Suprapubic skin (tissue), 4 donors: Measurements from ENCODE around the gene LILRB1. TPM values are rescaled to one million over a fixed set of nuclear protein-coding genes. Genes with fewer than 3 reads are reported as not detected.

Experiments used
- DNase-seq, 2 donors: peaks; one replicate each; pipeline ENCODE4 v3.0.0-alpha.2; 2019; ENCODE audit warnings: low spot score in 2 of 2
- H3K27ac ChIP-seq: fragments of 200-600 bp; sonication (generic); one replicate; pipeline ENCODE4 v1.5.1; 2019
- H3K27me3 ChIP-seq: fragments of 200-600 bp; sonication (generic); one replicate; pipeline ENCODE4 v1.5.1; 2019
- H3K36me3 ChIP-seq: fragments of 200-600 bp; sonication (generic); one replicate; pipeline ENCODE4 v1.5.1; 2019
- H3K4me1 ChIP-seq: fragments of 200-600 bp; sonication (generic); one replicate; pipeline ENCODE4 v1.5.1; 2019
- H3K4me3 ChIP-seq: fragments of 200-600 bp; sonication (generic); one replicate; pipeline ENCODE4 v1.5.1; 2019; ENCODE audit warnings: mild to moderate bottlenecking
- H3K9me3 ChIP-seq: fragments of 200-600 bp; sonication (generic); one replicate; pipeline ENCODE4 v1.5.1; 2019
- EP300 ChIP-seq: sonication (generic); formaldehyde crosslinking; IDR thresholded peaks from one replicate; pipeline ENCODE4 v1.6.1; 2017; ENCODE audit warnings: antibody characterized with exemption
- POLR2A ChIP-seq, 2 donors: fragments of 450-650 bp; IDR thresholded peaks; one replicate each; pipeline ENCODE4 v1.6.1; 2017; ENCODE audit warnings: antibody characterized with exemption in 2 of 2, mild to moderate bottlenecking in 2 of 2, moderate library complexity in 2 of 2
- POLR2AphosphoS5 ChIP-seq, 3 donors: sonication (generic); formaldehyde crosslinking; IDR thresholded peaks; one replicate each; pipeline ENCODE4 v1.6.1; 2017; ENCODE audit warnings: antibody characterized with exemption in 3 of 3
- WGBS: methylation state at CpG from one replicate; pipeline ENCODE4 v1.1.5; 2018; 5-methylcytosine and 5-hydroxymethylcytosine counted together
- total RNA-seq, 4 donors: library from RNA; depleted of rRNA; stranded (reverse); fragments of >200 nt; gene quantifications; one replicate each; pipeline ENCODE4 v1.1.0, GENCODE V29; 2016
- TF ChIP-seq, protein P1 (sequence below), 2 donors: fragments of 200-600 bp in 1 of 2; fragments of 450-650 bp in 1 of 2; sonication (generic) in 1 of 2; IDR thresholded peaks; one replicate each; pipeline ENCODE4 v1.5.1; 2016 to 2019; ENCODE audit warnings: antibody characterized with exemption in 2 of 2, mild to moderate bottlenecking in 1 of 2, moderate library complexity in 1 of 2

The LILRB1 gene
- total RNA-seq, 4 donors from 2014 or later = not detected

DNA sequence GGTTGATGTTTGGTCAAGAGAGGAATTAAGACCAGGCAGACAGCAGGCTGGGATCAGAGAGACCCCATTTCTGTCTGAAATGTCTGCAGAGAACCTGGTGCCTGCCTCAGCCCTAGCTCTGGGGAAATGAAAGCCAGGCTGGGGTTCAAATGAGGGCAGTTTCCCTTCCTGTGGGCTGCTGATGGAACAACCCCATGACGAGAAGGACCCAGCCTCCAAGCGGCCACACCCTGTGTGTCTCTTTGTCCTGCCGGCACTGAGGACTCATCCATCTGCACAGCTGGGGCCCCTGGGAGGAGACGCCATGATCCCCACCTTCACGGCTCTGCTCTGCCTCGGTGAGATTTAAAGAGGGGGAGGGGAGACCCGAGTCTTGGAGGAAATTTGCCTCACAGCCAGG lies 32.4 kb downstream of the LILRB1 start, which contains the start of gene LILRB4:
Gene LILRB4, plus strand, starts transcription at position 256 of the 400 bp plus-strand sequence. Its CDS starts 49 bp downstream, at position 305.
- H3K4me1 ChIP-seq = no peaks in the 10 kb centered on the region
- H3K9me3 ChIP-seq = no peaks in the 10 kb centered on the region
- DNase-seq = no peak
- H3K4me3 ChIP-seq = peak within 1 kb of the TSS; percentile 10
- 77% methylated on average over 4 of the region's 7 CpGs for WGBS
- no peak for TF ChIP-seq POLR2A (IDR thresholded peaks at IDR 0.05)
- TF ChIP-seq POLR2AphosphoS5 (IDR thresholded peaks at IDR 0.05) = no peak
- TF ChIP-seq, protein P1, sequence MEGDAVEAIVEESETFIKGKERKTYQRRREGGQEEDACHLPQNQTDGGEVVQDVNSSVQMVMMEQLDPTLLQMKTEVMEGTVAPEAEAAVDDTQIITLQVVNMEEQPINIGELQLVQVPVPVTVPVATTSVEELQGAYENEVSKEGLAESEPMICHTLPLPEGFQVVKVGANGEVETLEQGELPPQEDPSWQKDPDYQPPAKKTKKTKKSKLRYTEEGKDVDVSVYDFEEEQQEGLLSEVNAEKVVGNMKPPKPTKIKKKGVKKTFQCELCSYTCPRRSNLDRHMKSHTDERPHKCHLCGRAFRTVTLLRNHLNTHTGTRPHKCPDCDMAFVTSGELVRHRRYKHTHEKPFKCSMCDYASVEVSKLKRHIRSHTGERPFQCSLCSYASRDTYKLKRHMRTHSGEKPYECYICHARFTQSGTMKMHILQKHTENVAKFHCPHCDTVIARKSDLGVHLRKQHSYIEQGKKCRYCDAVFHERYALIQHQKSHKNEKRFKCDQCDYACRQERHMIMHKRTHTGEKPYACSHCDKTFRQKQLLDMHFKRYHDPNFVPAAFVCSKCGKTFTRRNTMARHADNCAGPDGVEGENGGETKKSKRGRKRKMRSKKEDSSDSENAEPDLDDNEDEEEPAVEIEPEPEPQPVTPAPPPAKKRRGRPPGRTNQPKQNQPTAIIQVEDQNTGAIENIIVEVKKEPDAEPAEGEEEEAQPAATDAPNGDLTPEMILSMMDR (IDR thresholded peaks at IDR 0.05) = no peak
- no peak for TF ChIP-seq EP300
- H3K27ac ChIP-seq = no peak within 1 kb of the TSS
- no peaks in the 10 kb centered on the region for H3K36me3 ChIP-seq
- peaks cover 8% of the 10 kb centered on the region for H3K27me3 ChIP-seq

- no peak for TF ChIP-seq EP300
- TF ChIP-seq, protein P1 (IDR thresholded peaks at IDR 0.05) = no peak
- no peak for TF ChIP-seq POLR2A (IDR thresholded peaks at IDR 0.05)
- no peak for TF ChIP-seq POLR2AphosphoS5 (IDR thresholded peaks at IDR 0.05)
- Histone ChIP-seq H3K9me3 (no peaks in the 10 kb centered on the region), H3K36me3 (no peaks in the 10 kb centered on the region), H3K4me3 (no peak overlapping the region), H3K27ac (no peak overlapping the region), H3K27me3 (peaks cover 8% of the 10 kb centered on the region), H3K4me1 (no peaks in the 10 kb centered on the region)
- DNase-seq = no peak
- WGBS = 76% methylated on average over 6 of the region's 6 CpGs
These were observed 35.2 kb downstream of the LILRB1 start for GRCh38 chr19:54665530-54665929.

DNA sequence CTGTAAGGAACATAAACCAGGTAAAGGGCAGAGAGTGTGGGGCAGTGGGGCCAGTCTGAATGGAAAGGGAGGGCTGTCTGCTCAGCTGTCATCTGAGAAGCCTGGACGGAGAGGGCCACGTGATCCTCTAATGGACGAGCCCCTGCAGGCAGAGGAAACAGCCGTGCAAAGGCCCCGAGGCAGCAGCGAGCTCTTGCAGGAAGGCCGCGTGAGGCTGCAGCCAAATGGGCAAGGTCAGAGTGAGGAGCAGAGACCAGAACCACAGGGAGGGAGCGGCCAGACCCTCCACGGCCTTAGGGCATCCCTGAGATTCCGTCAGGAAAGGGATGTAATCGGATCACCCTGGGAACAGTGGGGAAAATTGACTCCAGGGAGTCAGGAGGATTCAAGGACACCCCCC lies 36.9 kb downstream of the LILRB1 start:
- TF ChIP-seq EP300 = no peak
- no peak for TF ChIP-seq POLR2AphosphoS5 (IDR thresholded peaks at IDR 0.05)
- TF ChIP-seq, protein P1 (IDR thresholded peaks at IDR 0.05) = no peak
- no peak for TF ChIP-seq POLR2A (IDR thresholded peaks at IDR 0.05)
- peaks cover 24% of the 10 kb centered on the region for H3K27me3 ChIP-seq
- no peak for DNase-seq
- no peaks in the 10 kb centered on the region for H3K4me1 ChIP-seq
- no peaks in the 10 kb centered on the region for H3K36me3 ChIP-seq
- H3K9me3 ChIP-seq = no peaks in the 10 kb centered on the region
- H3K27ac ChIP-seq = no peak overlapping the region
- H3K4me3 ChIP-seq = no peak overlapping the region
- WGBS = 40% methylated on average over 1 of the region's 12 CpGs

DNA sequence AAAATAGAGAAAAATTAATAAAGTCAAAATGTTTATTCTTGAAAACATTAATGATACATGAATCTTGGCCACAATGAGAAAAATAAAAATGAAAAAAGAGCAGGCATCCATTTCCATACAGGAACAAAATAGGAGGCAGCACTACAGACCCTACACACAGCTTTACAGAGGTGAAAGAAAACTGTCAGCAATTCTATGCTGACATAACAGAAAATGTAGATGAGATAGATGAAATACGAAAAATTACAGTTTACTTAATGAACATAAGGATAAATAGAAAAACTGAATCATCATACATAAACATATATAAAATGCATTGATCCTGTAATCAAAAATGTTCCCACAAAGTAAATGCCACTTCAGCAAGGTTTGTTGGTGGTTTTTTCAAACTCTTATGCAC lies 38.1 kb downstream of the LILRB1 start:
- Histone ChIP-seq H3K27me3 (peaks cover 26% of the 10 kb centered on the region), H3K27ac (no peak overlapping the region), H3K4me3 (no peak overlapping the region), H3K36me3 (no peaks in the 10 kb centered on the region), H3K4me1 (no peaks in the 10 kb centered on the region), H3K9me3 (no peaks in the 10 kb centered on the region)
- no peak for DNase-seq
- TF ChIP-seq POLR2A (IDR thresholded peaks at IDR 0.05) (no peak), EP300 (no peak), POLR2AphosphoS5 (IDR thresholded peaks at IDR 0.05) (no peak)
- TF ChIP-seq, protein P1 (IDR thresholded peaks at IDR 0.05) = no peak
- 76% methylated on average over 1 of the region's 1 CpG for WGBS

GRCh38 chr19:54670576-54671357 lies 40.5 kb downstream of the LILRB1 start:
- Histone ChIP-seq H3K4me3 (no peak overlapping the region), H3K9me3 (no peaks in the 10 kb centered on the region), H3K27ac (no peak overlapping the region), H3K36me3 (no peaks in the 10 kb centered on the region), H3K27me3 (peaks cover 18% of the 10 kb centered on the region), H3K4me1 (no peaks in the 10 kb centered on the region)
- WGBS = 54% methylated on average over 3 of the region's 3 CpGs
- TF ChIP-seq POLR2AphosphoS5 (IDR thresholded peaks at IDR 0.05) (no peak), EP300 (no peak), POLR2A (IDR thresholded peaks at IDR 0.05) (no peak)
- TF ChIP-seq, protein P1 (IDR thresholded peaks at IDR 0.05) = no peak
- DNase-seq = no peak
